Measurements from ENCODE around the gene FILIP1L.

FILIP1L gene

DNA sequence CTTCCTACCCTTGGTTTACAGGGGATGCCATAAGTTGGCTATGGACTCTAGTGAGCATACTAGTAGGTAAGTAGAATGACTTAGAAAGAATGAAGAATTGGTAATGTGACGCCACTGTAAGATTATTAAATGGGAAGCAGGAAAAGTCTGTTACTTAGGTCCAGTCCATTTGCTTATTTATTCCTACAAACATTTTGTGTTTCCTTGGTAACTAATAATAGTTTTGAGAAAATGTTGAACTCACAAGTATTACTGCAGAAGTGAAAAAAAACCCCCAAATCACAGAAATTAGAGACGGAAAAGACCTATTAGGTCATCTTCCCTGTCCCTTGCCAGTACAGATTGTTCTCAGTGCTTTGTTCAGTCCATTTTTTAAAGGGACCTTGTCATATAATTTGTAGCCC lies 233.2 kb downstream of the FILIP1L start:
- no peak for DNase-seq

DNA sequence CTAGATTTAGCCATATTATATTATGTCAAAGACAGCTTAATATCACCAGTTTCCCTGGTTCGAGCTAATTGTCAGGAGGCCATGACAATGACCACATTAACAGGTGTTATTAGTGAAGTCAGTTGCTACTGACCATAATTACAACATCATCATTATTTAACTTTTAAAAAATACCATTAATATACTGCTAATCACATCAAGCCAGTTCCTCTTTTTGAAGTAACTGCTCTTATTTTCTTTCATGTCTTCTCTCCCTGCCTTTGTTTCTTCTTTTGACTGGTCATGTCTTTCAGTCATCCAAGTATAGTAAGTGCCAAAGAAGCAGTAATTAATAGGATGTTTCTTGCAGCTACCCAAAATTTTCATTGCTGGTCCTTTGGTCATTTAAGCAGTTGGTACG lies 235.0 kb downstream of the FILIP1L start:
- no peak for DNase-seq

DNA sequence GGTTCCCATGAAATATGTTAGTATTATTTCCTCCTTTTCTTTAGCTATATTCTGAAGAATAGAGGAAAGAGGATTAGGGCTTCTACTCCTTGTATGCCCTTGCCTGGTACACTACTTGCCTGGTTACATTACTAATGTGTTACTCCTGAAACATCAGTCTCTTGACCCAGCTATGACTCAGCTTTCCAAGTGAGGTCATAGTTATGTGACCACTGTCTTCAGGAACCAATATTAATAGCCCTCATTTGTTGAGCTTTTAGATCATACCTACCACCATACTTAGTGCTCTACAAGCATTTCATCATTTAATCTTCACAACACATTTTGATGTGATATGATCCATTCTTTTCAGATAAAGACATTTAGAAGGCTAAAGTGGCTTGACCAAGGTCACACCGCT lies 236.3 kb downstream of the FILIP1L start:
- DNase-seq: no peak

DNA sequence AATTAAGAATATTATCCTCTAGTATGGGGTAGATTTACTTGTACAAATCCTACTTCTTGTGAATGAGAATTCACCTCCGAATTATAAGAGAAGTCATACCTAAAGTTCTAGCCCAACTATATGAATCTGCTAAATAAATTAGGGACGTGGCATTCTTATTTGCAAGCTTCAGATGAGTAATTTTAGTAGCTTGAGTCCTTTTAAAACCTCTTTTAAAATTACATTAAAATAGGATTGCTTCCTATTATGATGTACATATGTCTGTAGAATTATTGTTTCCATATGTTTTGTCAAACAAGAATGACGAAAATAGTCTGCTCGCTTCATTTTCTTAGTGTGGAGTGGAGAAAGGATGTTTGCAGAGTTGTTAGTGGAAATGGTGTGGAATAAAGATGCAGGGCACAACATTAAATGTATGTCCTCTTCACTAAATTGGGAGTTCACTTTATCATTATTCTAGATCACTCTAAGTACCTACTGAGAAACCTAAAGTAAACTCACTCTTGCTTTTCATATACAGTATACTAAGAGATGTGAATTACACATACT lies 237.2 kb downstream of the FILIP1L start:
- DNase-seq: no peak

DNA sequence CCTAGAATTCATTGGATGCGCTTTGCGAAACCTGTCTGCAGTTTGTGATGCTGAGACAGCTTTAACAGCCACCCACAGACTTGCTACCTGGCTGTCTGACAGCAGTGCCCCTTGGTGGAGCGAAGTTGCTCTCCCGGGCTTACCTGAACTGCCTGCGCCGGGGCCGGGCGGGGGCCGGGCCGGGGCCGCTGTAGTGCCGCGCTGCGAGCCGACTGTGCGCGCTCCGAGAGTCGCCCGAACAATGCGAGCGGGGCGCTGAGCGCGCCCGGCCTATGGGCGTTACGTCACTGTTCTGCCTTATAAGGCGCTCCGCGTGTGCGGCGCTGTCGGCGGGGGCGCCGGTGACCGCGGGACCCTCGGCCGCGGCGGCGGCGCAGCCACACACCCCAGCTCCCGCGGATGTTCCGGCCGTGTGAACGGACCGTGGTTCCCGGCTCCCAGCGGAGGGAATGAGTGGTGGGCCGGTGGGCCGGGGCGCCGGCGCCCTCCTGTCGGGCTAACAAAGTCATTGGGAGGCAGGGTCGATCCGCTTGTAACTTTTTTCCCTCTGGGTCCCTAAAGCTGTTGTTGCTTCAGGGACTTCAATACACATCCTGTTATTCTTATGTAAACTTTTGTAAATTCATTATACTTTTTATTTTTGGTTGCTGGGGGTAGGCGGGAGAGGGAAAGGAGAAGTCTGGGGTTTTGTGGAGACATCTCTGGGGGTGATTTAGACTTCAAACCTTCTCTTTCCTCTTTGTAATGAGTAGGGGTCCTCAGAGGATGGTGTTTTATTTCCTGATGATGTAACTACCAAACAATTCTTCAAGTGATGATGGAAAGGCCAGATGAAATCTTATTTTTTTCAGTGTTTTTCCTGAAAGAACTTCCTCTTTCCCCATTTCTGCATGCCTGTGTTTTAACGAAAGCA lies 238.1 kb downstream of the FILIP1L start:
- no peak for DNase-seq

DNA sequence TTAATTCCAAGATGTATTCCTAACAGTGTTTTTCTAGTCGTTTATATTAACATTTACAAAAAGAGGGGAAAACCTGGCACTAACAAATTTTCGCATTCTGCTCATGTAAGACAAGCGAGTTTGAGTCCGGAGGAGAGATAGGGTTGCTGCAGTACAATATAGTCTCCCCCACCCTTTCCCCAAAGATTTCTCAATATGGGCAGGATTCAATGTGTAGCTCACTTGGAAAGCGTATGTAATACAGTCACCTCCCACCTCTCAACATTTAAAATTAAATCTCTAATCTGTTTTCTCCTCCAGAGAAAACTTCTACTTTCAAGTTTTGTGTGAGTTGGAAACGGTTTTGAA lies 238.7 kb downstream of the FILIP1L start:
- DNase-seq: no peak

DNA sequence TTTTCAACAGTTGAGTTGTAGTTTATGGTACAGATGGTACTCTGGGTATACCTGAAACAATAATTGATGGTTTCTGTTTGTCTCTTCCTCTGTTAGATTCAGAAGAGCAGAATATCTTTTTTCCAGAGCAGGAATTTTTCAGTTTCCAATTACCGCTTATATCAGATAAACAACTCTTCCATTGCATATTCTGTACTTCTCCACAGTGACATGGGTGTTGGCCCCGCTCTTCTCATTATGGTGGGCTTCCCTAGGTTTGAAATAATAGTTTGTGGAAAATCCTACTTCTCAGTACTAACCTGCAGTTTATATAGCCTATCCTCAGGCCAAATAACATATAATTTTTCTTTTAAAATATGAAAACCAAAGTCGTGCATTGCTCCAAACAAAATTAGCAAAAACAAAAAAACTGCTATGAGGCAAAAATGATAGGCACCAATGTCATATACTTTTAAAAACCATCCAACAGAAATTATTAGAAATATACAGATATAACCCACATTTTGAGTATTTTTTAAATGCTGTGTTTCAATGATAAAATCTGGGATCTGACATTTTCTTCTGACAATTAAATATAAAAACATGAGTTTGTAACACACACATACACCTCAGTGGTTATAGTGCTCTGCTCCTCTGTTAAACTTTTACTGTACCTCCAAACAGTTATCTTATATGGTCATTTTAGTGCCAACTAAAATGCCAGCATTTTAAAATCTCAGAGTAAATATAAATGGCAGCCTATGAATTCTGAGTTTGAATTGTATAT lies 239.9 kb downstream of the FILIP1L start:
- no peak for DNase-seq

DNA sequence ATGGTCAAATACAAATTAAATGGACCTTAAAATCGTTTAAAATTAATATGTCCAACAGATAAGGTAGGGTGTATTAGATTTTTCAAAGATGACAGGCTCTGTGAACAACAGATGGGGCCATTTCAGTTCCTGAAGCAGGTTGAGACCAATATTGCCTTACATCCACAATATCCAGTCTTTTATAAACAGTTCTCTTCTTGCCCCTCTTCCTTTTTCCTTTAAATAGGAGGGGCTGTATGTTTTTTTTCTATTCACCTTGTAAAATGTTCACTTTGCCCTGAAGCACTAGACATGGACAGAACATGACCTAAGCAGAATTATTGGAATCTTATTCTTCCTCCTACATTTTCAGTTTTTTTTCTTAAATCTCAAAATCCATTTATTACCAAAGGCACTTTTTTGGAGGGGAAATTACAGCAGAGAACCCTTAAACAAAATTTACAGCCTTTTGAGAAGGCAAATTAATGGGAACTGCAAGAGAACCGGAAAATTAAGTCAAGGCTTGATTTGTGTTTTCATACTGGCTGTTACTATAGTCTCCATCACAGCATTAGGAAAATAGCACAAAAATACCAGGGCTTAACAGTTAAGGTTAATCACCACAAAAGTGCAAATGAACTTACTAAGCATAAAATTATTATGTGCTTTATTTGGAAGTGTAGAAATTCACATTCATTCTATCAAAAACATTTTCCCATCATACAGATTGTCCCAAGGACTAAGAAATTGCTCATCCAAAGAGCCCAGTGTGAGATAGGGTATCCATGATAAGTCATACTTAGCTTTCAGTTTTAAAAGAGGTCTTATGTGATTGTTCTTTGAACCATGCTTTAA lies 240.8 kb downstream of the FILIP1L start:
- no peak for DNase-seq

DNA sequence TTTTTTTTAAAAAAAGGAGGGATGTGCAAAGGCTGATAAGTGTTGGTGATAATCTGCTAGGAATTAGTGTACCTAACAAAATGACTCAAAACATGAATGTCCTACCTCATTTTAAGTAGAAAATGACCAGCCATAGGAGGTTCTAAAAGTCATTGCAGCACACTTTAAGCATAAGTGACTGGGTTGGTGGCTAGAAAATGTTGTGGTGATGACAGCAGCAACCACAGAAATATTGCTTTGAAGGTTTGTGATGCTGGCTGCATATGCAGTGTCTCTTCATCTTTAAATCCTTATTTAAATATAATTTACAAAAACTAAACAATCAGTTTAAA lies 241.4 kb downstream of the FILIP1L start:
- no peak for DNase-seq

DNA sequence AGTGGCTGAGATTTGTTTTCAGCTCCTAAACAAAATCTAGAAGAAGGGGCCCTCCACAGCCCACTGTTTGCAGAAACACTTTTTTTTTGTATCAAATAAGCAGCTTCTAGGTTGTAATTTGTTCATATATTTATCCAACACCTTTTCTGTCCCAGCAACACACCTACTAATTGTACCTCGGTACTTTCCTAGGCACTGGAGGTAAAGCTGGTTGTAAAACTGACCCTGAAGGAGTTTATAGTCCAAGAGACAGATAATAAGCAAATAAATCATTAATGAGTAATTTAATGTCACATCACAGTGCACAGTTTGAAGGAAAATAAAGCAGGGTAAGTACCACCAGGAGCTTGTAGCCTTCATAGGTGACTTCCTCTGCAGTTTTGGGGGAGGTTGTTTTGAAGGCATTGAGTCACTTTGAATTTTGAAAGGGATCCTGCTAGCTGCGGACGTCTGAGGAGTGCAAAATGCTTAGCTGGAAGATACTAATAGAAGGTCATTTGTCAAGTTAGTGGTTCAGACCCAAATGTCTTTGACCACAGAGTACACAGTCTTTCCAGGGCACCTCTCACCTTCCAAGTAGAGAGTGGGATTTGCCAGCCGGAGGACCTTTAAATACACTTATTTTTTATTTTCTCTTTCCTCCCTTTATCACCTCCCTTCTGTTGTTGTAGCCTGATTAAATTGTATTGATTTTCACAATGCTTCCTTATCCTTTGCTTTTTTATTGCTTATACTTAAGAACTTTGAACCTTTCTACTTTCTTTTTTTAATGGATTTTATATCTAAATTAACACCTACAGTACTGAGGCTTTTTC lies 242.9 kb downstream of the FILIP1L start:
- DNase-seq: no peak

DNA sequence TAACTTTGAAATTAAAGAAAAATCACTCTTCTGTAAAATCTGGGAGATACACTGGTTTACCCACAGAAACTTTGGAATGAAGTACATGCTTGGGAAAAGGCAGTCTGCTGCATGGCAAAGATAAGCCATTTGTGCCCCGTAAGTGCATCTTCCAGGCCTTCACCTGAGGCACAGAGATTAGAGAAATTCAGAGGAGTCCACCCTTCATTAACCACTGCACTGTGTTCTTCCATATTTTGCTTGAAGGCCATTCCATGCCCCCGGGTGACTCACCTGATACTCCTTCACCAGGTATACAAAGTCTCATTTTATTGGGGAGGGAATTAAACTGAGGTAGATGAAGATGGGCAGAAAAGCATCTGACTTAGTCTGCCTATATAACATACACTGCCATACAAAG lies 243.6 kb downstream of the FILIP1L start:
- DNase-seq: no peak

DNA sequence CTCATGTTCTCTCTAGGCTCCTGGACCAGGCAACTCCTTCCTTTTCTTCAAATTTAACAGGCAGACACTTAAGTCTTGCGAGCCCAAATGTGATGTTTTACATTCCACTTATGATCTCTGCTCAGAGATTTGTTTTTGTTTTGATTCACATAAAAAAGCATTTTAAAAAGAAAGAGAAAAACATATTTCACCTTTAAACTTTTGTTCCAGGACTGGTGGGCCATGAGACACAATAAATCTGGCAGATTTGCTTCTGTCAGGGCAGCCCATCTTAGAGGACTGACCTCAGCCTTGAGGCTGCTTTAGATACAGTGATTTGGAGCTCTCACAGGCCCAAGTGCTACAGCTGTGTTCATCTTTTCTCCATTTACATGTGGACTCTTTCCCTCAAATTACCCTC lies 244.7 kb downstream of the FILIP1L start:
- no peak for DNase-seq

DNA sequence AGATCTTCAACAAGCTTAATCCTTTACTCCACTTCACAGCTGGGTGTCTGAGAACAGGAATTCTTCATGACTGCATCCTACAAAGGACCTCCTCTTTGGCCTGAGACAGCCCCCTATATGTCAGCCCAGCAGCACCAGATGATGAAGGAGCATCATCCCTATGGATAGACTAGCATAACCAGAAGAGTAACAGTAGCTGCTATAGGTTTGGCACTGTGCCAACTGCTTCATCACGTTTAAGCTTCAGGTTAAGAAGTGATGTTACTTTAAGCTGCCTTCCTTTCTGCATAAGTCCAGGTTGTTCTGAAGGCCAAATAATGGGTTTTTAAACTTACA lies 246.0 kb downstream of the FILIP1L start:
- DNase-seq: no peak

DNA sequence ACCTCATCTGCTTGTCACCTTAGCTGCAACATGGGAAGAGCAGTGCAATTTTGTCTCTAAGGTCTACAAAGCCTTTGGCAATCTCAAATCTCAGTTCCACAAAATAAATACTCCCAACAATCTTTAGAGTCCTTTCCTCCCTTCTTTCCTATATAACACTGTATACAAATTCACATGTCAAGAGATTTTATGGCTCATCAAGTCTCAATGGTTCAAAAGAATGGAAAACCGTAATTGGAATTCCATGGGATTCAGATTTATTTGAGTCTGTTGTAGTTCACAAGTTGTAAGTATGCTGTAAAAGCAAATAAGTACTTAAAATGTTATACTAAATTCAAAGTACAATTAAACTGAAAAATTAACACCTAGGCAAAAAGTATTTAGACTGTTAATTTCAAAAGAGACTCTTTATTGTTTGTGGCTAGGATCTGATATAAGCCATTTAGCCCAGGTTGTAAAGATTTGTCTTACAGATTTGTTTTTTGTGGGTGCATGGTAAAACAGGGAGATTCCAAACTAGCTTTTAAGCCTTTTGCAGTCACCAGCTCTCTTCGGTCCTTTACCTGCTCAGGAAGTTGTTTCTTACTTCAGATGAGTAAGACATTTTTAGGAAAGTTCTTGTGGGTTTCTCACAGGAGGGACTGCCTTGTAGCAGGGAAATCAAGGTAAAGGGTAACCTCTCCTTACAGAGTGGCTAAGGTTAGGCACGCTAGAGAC lies 246.5 kb downstream of the FILIP1L start:
- no peak for DNase-seq

DNA sequence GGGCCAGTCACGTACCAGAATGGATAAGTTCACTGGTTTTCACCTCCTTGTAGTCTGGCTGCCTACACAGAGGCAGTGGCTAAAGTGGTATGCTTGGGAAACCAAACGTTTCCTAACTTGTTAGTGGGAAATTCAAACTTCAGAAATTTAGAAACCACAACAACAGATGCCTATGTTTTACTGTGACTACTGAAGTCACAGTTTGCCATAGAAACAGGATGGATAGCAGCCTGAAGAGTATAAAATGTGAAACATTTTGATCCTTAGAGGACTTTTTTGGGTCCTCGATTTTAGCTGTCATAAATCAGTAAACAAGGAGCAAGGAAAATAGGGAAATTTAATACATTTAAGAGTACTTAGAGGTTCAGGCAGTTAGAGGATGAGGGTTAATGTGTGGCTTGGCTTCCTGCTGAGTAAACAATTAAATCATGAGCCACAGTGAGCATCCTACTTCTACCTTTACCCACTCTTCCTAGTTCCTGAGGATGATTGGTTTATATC lies 248.0 kb downstream of the FILIP1L start:
- DNase-seq: no peak

DNA sequence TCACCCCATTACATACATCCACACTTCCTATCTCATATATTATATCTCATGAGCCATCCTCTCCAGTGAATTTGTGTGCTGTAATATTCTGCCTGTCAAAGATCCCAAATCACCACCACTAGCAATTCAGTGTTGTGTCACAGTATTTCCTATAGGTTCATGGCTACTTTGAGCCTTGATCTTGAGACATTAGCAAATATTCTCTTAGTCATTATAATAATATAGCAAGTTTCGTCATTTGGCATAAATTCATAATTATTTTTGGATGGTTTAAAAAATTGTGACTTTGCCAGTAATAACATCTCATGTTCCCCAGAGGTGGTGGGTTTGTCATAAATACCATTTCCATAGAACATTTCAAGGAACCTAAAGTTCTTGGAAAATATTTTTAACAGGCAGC lies 249.0 kb downstream of the FILIP1L start:
- no peak for DNase-seq

DNA sequence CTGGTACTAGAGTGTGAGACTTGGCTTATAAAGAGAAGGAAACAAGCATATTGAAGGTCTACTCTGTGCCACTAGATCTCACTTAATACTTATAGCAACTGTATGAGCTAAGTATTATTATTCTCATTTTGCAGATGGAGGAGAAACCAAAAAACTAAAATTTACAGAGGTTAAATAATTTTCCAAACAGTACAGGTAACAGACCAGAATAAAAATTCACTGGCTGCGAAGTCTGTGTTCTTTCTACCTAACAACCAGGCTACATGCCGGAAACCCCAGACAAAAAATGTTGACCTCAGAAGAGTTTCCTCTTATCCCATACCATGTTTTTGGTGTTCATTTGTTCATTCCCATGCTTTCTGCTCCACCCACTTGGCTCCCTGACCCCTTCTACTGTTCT lies 250.0 kb downstream of the FILIP1L start:
- DNase-seq: no peak

DNA sequence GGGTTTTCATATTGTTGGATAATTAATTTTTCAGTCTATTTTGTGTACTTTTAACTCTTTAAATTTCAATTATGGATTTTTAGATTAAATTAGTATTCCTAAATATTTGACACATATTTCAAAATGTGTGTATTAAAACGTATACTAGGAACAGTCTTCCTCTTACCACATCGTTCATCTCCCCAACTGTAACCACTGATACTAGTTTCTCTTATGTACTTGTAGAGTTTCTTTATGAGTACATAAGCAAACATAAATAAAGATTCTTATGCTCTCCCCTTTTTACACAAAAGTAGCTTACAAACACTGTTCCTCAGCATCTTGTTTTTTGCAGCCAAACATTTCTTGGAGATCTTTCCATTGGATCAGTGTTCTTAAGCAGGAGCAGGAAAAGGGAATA lies 250.7 kb downstream of the FILIP1L start:
- DNase-seq: no peak

DNA sequence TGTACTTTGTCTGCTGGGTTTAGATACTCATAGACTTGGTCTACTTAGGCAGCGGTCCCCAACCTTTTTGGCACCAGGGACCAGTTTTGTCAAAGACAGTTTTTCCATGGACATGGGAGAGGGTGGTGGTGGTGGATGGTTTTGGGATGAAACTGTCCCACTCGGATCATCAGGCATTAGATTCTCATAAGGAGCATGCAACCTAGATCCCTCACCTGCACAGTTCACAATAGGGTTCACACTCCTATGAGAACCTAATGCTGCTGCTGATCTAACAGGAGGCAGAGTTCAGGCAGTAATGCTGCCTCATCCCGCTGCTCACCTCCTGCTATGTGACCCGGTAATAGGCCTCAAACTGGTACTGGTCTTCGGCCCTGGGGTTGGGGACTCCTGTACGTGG lies 251.3 kb downstream of the FILIP1L start:
- no peak for DNase-seq

DNA sequence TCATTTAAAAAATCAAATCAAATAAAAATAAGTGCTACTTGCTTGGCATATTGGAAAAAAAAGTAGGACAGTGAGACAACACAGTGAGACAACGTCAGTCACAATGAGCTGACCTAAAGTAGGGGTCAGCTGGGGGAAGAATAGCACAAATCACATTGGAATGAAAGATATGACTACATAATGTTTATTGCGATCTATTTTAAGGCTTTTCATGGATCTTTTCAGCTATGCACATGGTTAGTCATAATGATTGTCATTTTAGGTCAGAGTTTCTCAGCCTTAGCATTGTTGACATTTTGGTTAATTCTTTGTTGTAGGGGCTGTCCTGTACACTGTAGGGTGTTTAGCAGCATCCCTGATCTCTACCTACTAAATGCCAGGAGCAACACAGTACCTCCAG lies 252.1 kb downstream of the FILIP1L start:
- no peak for DNase-seq

DNA sequence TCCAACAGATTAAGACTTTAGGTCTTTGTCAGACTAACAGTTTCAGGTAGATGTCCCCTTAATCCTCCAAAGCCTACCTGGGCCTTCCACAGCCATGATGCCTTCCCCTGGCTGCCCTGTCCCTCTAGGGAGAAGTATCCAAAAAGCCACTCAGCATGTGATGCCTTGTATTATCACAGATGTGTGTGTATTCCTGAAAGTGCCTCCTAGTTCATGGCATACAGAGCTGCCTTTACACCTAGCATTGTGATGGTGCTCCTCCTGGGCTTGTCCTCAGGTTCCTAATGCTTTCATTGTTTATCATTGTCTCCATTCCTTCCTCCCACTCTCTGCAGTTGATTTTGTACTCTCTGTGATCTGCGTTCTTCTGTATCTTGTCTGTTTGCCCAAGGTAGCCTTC lies 253.1 kb downstream of the FILIP1L start:
- DNase-seq: no peak

DNA sequence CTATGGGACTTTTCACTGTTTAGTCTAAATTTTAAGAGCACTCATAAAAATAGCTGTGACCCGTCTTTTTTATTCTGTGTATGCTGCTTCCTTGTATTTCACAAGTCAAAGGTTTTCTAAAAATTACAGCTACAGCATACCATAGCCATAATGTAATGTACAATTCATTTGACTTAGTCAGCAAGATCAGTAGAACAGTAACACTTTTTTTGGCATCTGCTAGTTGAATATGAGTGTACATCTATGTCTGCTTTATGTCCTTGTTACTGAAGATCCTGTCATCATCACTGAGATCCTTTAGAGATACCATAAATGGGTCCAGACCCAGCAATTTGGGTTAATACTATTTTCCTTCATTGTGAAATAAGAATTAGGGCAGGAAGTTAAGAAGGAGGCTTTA lies 254.5 kb downstream of the FILIP1L start:
- DNase-seq: no peak

All from NCI-H1694 treated with DMSO at 0.1 percent for 48 hours (cell line).